ENCODE results near the gene EMILIN2.
A peak's percentile ranks its signal among the peaks of the same experiment; 100 is the strongest.

The EMILIN2 gene

GRCh38 chr18:2912357-2913299 lies 65.8 kb downstream of the EMILIN2 start:
- DNase-seq (ENCODE audit: low read depth in 1 of 2, low spot score in 1 of 2) = no peak
- no peak for TF ChIP-seq CTCF (IDR thresholded peaks at IDR 0.05; ENCODE audit: insufficient read depth, low read length)
- no peak for TF ChIP-seq GABPA (IDR thresholded peaks at IDR 0.05; ENCODE audit: low read depth)
- no peak for TF ChIP-seq REST (IDR thresholded peaks at IDR 0.05; ENCODE audit: insufficient replicate concordance, low read depth)
- no peak for TF ChIP-seq SPI1 (IDR thresholded peaks at IDR 0.05; ENCODE audit: borderline replicate concordance, low read depth)
- no peak; the same call in 1 of the 2 replicates for TF ChIP-seq POLR2AphosphoS5 (IDR thresholded peaks at IDR 0.05; ENCODE audit: low read depth)
- Histone ChIP-seq H3K4me3 (replicated peaks; ENCODE audit: insufficient read depth, low read length) (no peak overlapping the region), H3K27me3 (ENCODE audit: insufficient read depth, poor library complexity, severe bottlenecking) (no peaks in the 10 kb centered on the region), H3K27ac (replicated peaks) (no peak overlapping the region)

GRCh38 chr18:2913398-2914005 lies 66.7 kb downstream of the EMILIN2 start:
- TF ChIP-seq CTCF (IDR thresholded peaks at IDR 0.05; ENCODE audit: insufficient read depth, low read length) (no peak), SPI1 (IDR thresholded peaks at IDR 0.05; ENCODE audit: borderline replicate concordance, low read depth) (no peak), POLR2AphosphoS5 (IDR thresholded peaks at IDR 0.05; ENCODE audit: low read depth) (peak; percentile 54; the same call in 1 of the 2 replicates), GABPA (IDR thresholded peaks at IDR 0.05; ENCODE audit: low read depth) (no peak), REST (IDR thresholded peaks at IDR 0.05; ENCODE audit: insufficient replicate concordance, low read depth) (no peak)
- Histone ChIP-seq H3K27me3 (ENCODE audit: insufficient read depth, poor library complexity, severe bottlenecking) (no peaks in the 10 kb centered on the region), H3K4me3 (replicated peaks; ENCODE audit: insufficient read depth, low read length) (no peak overlapping the region), H3K27ac (replicated peaks) (no peak overlapping the region)
- DNase-seq (ENCODE audit: low read depth in 1 of 2, low spot score in 1 of 2) = no peak

GRCh38 chr18:2914185-2914880 lies 67.5 kb downstream of the EMILIN2 start:
- TF ChIP-seq CTCF (IDR thresholded peaks at IDR 0.05; ENCODE audit: insufficient read depth, low read length) (no peak), GABPA (IDR thresholded peaks at IDR 0.05; ENCODE audit: low read depth) (no peak), SPI1 (IDR thresholded peaks at IDR 0.05; ENCODE audit: borderline replicate concordance, low read depth) (no peak), REST (IDR thresholded peaks at IDR 0.05; ENCODE audit: insufficient replicate concordance, low read depth) (no peak), POLR2AphosphoS5 (IDR thresholded peaks at IDR 0.05; ENCODE audit: low read depth) (no peak)
- no peak overlapping the region for H3K27ac ChIP-seq (replicated peaks)
- H3K4me3 ChIP-seq (replicated peaks; ENCODE audit: insufficient read depth, low read length) = no peak overlapping the region
- H3K27me3 ChIP-seq (ENCODE audit: insufficient read depth, poor library complexity, severe bottlenecking) = no peaks in the 10 kb centered on the region
- DNase-seq (ENCODE audit: low read depth in 1 of 2, low spot score in 1 of 2) = no peak

Data from HL-60 (cell line).